ENCODE results near the gene C4orf50.
A peak's percentile ranks its signal among the peaks of the same experiment; 100 is the strongest.

The C4orf50 gene

DNA sequence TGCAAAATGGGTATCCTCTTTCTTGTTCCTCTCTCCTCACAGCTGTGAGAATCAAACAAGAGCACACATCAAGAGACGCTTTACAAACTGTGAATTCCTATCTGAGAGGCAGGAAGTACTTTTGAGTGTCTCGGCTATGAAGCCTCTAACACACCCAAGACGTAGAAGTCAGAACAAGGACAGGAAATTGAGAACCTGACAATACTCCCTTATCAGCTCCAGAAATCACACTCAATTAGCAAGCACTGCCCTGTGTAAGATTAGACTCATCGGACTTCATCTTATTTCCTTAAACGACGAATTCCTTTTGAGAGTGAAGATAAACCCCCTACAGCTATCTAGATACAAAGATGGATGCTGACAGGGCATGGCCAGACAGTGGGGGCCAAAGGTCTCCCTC, 74.7 kb downstream of the C4orf50 start:
- no peak for DNase-seq (ENCODE audit: low spot score)

DNA sequence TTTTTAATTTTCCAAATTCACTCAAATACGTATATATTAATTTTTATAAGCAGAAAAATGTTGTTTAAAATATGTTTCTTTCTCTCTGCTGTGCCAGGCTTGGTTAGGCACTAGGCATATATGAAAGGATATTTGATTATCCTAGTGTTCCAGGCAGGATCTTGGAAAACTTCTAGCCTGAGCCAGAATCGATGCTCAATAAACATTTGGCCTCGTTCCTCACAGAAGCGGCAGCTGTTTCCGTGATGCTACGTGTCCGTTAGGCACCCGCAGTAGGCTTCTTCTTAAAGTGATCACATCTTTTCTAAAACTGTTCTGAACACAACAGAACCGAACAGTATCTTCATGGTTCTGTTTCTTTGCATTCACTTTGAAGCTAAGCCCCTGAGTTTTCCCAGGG, 75.3 kb downstream of the C4orf50 start:
- DNase-seq (ENCODE audit: low spot score), result no peak

DNA sequence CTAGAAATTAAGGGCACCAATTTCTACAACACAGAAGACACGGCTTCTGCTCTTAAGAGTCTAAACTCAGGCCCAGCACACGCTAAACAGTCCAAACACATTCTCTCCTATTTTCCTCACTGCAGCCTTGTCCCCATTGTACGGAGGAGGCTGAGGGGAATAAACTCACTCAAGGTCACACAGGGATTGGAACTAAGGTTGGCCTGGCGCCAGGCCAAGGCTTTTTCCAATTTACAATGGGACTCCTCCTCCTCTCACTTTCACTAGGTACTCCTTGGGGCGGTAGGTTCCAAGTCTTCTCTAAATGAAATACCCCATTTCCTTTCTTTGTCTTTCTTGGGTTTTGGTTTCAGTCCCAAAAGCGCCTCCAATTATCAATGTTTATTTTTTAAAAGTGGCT, 76.6 kb downstream of the C4orf50 start:
- DNase-seq (ENCODE audit: low spot score), result no peak

DNA sequence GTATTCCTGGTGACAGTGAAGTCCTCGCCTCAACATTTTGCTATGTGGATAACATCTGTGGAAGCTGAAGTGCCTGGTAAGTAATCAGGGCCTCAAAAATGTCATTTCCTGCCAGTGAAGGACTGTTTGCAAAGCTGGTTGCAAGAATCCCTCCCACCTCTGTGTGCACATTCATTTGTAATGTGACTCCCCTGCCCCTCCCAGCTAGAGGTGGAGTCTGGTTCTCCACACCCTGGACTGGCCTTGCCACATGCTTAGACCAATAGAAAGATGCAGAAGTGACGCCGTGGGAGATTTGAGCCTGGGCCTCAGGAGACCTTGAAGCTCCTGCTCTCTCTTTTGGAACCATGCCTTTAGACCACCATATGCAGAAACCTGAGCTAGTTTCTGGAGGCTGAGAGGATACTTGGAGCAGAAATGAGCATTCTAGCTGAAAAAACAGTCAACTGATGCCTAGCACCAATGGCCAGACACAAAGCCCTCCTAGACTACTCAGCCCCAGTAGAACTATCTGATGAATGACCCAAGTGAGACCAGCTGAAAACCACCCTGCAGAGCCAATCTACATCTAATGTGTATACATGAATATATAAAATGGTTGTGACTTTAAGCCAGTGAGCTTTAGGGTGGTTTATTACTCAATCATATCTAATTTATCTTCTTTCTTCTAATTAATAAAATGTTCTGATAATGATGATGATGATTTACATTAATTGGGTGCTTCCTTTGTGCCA, 77.6 kb downstream of the C4orf50 start:
- no peak for DNase-seq (ENCODE audit: low spot score)

DNA sequence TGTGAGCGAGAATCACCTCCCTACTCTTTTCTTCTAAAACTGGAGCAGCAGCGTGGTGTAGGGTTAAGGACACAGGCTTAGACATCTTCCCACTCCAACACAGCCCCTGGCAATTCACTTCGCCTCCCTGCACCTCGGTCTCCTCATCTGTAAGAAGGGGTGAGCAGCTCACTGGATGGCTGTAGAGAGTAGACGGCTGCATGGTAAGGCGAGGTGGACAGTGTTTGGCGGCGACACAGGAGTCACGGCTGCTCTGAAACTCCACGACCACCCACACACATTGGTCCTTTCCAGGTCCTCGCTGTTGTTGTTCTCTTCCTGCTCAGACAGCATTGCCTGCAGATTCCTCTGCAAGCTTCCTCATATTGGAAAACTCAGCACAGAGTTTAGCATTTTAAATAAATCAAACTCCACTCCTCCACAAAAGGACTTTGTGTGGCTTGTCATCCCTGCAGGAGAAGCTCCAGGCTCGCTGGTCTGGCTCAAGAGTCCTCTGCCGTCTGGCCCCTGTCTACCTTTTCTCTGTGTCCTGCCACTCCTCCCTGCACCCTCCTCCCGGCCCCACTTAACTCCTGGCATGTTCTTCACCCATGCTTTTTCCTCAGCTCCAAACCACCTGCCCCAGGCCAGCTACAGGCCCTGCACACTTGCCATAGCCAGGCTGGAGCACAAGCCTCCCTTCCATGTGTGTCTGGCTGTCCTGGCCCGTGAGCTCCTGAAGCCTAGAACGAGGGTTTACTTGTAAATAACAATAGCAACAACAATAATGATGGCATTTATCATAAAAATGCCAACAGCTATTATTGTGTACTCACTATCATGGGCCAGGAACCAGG, 84.0 kb downstream of the C4orf50 start:
- no peak for DNase-seq (ENCODE audit: low spot score)

DNA sequence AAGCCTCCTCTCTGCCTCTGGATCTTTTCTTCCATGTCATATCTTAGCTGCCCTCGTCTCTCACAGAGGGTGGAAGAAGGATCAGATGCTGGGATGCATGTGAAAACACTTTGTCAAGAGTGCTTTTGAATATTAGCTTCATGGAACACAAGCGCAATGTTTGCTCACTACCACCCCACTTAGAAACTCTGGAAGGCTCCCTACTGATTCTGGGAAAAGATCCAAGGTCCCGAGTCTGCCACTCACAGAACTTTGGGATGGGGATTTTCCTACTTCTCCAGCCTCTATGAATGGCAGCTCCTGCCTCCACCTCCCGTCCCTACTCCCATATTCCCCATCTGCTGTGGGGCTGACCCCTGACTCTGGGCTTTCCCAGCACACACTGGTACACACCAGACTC, 85.1 kb downstream of the C4orf50 start:
- peak; percentile 27 for DNase-seq (ENCODE audit: low spot score)

DNA sequence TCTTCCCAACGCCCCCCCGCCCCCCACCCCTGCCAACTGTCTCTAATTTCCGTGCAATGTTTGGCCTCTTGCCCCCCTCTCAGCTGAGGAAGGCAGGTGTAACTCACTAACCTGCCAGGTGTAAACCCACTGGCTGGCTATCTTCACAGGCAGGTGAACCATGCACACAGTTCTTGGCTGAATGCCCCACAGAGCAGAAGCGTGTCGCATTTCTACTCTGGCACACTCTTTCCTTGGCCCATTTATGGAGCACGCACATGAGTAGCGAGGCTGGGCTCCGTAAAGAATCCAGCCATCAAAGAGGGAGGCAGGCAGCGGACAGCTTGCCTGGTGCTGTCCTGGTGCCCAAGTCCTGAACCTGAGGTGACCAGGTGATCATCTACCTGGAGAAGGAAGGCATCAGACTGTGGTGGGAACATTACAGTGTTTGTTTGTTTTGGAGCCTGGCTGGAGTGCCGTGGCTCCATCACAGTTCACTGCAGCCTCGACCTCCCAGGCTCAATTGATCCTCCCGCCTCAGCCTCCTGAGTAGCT, 86.1 kb downstream of the C4orf50 start:
- no peak for DNase-seq (ENCODE audit: low spot score)

DNA sequence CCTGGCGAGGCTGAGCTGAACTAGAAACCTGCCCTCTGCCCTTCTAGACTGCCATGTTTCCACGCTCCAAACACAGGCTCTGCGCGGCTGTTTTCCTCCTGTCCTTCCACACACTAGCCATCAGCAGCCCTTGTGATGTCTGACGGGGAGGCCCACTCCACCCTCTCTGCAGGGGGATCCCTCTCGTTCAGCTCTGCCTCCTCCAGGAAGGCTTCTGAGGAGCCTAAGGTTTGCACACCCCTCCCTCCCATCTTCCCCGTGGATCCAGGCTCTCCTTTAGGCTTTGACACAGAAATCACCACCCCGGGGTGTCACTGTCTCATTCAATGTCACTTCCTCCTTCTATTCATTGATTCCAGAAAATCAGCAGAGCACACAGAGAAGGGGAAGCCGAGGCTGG, 86.7 kb downstream of the C4orf50 start:
- DNase-seq (ENCODE audit: low spot score), result no peak

DNA sequence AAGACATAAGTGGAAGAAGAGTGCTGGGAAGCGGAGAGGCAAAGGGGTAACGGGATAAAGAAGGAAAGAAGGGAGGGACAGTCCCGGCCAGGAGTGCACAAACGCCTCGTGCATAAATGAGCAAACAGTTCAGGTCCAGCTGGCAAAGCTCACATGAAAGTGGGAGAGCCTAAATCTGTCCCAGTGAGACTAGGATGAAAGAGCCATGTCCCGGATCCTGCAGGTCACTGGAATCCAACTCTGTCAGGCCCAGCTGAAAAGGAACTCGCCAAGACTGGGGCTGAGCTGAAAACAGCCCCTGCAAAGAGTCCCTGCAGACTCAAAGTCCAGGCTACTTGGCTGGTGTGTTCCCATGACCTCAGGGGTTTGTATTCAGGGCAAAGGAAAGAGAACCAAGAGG, 87.4 kb downstream of the C4orf50 start:
- no peak for DNase-seq (ENCODE audit: low spot score)

DNA sequence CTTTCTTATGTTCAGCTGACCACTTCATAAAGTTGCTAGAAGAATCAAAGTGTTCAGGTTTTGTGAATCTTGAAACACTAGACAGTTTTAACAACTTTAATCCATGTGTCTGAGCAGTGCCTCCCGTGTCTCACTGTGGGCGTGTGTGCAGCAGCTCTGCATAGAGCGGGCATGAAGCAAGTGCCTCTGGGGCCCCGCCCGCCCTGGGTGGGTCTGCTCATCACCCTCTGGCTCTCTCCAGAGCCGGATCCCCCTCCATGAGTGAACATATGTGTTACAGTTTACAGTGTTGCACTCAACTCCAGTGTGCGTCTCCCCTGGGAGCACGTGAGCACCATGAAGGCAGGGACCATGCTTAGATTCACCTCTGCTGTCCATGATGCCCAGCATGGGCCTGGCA, 87.8 kb downstream of the C4orf50 start:
- DNase-seq (ENCODE audit: low spot score), result no peak

DNA sequence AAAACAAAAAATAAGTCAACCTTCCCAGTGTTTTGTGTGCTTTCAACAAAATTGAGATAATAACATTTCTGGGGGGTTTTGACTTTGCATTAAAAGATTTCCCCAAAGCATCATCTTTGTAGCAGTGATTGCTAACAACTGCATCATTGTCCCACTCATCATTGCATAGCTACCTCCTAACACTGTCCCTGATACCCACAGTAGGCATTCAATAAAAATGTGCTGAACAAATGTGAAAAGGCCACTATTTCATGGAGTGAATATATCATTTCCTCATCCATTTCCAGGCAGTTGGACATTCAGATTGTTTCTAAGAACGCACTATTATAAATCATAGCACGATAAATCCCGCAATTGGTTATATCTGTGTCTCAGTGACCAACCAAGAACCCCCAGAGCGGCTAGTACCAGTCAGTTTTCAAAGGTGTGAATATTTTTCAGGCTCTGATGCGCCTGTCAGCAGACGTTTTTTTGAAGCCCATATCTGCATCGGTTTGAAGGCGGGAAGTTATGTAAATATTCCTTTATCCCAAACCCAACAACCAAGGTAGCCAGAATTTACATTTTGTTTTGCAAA, 89.3 kb downstream of the C4orf50 start:
- DNase-seq (ENCODE audit: low spot score), result no peak

DNA sequence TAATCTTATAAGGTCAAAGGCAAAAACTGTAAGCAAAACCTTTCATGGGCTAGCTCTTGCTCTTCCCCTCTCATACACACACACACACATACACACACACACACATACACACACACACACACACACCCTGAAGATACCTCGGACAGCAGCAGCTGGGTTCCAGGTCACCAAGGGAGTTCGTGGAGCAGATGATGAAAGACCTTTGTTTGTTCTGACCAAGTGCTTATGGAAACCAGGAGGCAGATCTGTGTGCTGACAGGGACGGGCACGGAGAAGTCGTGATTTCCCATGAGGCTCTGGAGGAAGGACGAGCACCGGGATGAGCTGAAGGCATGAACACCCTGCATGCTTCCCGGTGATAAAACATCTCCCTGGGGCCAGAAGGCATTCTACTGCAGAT, 90.0 kb downstream of the C4orf50 start:
- DNase-seq (ENCODE audit: low spot score), result no peak

DNA sequence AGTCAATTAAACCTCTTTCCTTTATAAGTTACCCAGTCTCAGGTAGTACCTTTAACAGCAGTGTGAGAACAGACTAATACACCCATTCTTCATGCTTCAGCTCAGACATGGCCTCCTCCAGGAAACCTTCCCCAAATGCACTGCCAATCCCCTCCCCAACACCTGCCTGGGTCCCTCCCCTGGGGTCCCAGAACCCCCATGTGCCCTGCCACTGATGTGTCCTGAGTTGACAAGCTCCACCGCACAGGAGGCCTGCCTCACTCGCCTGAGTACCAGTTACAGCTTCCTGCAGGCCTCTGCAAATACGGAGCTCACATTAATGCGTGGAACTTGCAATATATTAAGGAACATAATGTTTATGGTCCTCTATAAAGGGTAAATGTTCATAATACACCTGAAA, 90.5 kb downstream of the C4orf50 start:
- no peak for DNase-seq (ENCODE audit: low spot score)

DNA sequence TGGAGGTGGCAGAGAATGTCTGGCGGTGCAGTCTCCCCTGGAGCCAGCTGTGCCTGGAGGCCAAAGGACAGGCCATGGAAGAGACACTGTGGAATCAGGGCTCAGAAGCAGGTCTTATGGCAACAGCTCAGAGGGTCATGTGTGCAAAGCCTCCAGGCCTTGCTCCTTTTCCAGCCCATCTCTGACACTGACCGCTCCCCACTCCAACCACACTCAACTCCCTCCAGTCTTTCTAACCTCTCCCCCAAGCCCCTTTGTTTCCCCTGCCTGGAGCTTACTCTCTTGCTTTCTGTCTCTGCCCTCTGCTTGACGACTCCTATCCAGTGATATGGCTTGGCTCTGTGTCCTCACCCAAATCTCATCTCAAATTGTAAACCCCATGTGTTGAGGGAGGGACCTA, 91.1 kb downstream of the C4orf50 start:
- DNase-seq (ENCODE audit: low spot score), result no peak

DNA sequence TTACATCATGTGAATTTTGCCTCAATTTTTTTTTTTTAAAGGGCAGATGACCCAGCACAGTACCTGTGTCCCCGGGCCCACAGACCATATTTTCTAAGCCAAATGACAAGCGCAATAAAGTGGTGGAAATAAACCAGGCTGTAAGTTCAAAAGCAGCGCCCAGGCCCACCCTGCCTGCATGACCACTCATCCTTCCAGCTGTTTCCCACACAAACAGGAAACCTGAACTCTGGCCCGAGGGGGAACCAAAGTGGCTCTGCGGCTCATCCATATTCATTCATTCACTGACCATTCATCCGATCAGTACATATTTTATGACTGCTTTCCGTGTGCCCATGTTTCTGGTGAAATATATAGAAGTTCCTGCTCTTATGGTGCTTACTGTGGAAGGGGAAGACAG, 91.6 kb downstream of the C4orf50 start:
- no peak for DNase-seq (ENCODE audit: low spot score)

DNA sequence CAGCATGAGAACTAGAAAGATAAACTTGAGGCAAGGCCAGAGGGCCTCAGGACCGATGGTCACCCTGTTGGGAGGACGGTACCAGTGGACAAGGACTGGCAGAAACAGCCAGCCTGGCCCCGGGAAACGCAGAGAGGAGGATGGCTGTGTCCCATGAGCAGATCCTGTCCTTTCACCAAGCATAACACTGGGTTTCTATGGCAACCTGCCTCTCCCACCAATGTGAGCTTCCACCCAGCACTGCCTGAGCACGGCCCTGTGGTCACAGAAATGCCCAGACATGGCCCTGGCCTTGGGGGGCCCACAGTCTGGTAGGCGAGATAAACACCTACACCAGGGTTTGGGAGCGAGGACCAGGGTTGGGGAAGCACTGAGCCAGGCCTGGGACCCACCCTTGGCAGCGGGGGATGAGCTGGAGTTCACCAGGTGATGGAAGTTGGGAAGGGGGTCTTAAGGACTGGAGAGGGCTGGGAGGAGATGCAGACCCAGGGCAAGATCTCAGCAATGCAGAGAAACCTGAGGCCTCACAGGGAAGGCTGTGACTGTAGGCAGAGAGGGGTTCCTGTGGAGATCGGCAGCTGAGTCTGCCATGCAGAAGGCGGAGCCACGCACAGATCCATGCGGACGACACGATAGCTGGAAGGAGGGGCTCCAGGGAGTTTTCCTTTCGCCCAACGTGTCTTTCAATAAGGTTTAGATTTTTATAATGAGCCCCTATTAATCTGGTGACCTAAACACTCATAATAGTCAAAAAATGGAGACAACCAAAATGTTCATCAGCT, 92.6 kb downstream of the C4orf50 start:
- no peak for DNase-seq (ENCODE audit: low spot score)

DNA sequence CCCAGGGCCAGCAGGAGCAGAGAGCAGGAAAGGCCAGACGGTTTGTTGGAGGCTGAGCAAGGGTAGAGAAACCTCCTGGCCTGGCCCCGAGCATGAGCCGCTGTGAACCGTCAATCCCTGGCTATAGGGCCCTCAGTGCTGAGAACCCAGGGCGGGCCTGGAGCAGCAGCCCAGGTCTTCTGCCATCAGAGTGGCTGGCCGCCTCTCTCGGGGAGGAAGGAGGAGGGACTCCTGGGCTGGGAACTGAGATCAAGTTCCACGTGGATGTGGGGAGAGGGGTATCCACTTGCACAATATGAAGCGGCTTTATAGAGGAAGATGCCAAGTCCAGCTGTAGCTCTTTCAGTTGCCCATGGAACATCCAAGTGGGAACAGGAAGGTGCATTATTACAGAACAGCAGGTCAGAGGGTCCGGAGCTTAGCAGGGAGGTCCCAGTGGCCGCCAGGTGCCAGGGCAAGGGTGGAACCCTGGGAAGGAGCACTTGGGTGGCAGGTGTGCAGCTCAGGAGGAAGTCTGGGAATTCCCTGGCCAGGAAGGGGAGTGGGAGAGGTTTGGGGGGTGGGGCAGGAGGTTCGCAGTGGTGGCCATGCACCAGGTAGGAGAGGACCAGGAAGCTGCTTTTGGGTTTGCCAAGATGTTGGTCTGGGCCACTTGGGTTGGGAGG, 93.6 kb downstream of the C4orf50 start:
- DNase-seq (ENCODE audit: low spot score), result no peak

DNA sequence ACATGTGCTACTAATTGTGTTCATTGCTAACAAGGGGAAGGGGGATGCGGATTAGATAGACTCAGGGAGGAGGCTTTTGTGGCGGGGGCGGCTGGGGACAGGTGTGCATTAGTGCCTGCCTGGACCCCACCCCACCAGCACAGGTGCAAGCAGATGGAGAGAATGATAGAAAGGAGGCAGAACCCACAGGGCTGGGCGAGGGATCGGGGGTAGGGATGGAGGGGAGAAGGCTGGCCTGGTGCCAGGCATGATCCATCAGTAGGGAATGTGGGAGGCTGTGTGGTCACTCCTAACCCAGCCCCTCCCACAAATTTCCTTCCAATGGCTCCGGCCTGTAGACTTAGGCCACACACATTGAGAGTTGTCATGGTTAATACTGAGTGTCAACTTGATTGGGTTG, 94.9 kb downstream of the C4orf50 start:
- DNase-seq (ENCODE audit: low spot score), result no peak

DNA sequence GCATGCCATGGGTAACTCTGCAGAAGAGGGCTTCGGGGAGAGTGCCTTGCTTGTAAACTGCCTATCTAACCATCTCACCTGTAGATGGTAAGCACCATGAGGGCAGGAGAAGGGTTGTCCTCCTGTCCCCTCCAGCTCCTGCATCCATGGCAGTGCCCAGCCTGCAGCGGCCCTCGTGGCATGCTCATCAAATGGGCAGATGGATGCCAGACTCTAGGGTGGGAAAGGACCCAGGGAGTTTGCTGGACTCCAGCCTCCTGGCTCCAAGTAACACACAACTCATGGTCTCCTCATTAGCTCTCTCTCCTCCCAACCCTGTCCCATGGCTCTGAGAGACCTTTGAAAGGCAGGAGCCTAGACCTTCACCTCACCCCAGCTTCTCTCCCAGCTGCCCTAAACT, 95.7 kb downstream of the C4orf50 start:
- no peak for DNase-seq (ENCODE audit: low spot score)

DNA sequence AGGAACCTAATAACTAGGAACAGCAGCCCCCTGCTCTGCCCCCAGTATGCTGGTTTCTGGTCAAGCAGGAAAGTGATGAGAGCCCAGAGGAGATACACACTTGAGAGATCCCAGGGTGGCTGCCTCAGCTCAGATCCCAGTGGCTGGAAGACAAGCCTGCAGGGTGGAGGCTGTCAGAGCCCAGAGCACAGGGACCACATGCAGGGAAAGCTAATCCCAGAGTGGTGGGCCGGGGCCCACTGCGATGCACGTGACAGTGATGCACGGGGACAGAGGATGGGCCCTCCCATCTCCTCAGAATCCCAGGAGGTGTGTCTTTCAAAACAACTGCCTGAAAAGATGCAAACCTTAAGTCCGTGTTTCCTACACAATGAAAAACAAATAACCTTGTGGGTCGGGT, 96.2 kb downstream of the C4orf50 start:
- DNase-seq (ENCODE audit: low spot score), result no peak

DNA sequence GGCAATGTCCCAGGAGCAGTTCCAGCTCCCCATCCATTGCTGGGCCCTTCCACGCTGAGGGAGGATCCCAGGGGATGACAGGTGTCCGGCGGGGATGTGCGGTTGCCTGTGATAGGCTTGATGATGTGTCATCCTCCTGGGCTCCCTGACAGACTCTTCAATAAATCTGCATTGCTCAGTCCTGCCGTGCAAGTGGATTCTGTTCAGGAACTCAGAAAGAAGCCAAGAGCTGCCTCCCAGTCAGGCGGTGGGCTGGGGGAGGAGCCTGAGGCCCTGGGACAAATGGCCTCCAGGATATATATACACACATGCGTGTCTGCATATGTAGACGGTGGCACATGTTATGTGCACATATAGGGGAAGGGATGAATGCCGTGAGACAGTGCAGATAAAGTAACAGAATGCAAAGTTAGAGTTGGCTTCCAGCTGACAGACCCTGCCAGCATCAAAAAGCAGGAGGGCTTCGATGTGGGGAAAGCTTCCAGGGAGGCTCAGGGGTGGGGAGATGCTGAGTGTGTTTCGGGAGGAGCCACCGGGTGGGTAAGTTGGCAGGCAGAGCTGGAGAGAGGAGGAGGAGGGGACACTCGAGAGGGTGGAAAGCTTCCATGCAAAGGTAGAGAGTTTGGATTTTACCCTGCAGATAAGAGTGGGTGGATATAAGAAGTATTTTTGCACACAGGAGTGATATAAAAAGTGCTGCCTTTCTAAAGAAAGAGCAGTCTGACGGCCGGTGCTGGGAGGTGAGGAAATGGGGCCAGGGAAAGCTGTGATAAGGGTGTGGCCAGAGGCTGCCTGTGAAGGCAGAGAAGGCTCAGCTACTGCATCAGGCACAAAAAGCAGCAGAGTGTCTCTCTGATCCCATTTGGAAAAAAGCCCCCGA, 96.9 kb downstream of the C4orf50 start:
- peak; percentile 42 for DNase-seq (ENCODE audit: low spot score)
